Gastrocnemius medialis (tissue), 4 donors: Measurements from ENCODE around the gene SWT1. TPM values are rescaled to one million over a fixed set of nuclear protein-coding genes. Genes with fewer than 3 reads are reported as not detected.

ENCODE experiments used
- ATAC-seq, 2 donors: fragments of 150-250 bp; one replicate each; pipeline ENCODE4 v1.9.1; 2016
- DNase-seq, 2 donors: peaks; one replicate each; pipeline ENCODE4 v3.0.0-alpha.2; 2019
- H3K27ac ChIP-seq, 4 donors: fragments of 200-600 bp; sonication (generic); 1 replicate in 1 of 4; 2 replicates in 3 of 4; pipeline ENCODE4 v1.5.1; 2016 to 2018; ENCODE audit warnings: mild to moderate bottlenecking in 2 of 4, moderate library complexity in 1 of 4
- H3K27me3 ChIP-seq, 3 donors: fragments of 200-600 bp; sonication (generic) in 2 of 3; 1 replicate in 1 of 3; 2 replicates in 2 of 3; pipeline versions ENCODE4 v1.5.1 to v1.6.0; 2016 to 2019; ENCODE audit warnings: mild to moderate bottlenecking in 1 of 3, moderate library complexity in 1 of 3
- H3K36me3 ChIP-seq, 2 donors: fragments of 200-600 bp; sonication (generic) in 1 of 2; one replicate each; pipeline ENCODE4 v1.5.1; 2017 to 2018
- H3K4me1 ChIP-seq, 2 donors: fragments of 200-600 bp; sonication (generic) in 1 of 2; one replicate each; pipeline ENCODE4 v1.5.1; 2016 to 2017; ENCODE audit warnings: mild to moderate bottlenecking in 2 of 2
- H3K4me3 ChIP-seq, 4 donors: fragments of 200-600 bp; sonication (generic) in 3 of 4; 1 replicate in 1 of 4; 2 replicates in 3 of 4; pipeline ENCODE4 v1.5.1; 2016 to 2019; ENCODE audit warnings: mild to moderate bottlenecking in 2 of 4
- H3K9me3 ChIP-seq, 3 donors: fragments of 200-600 bp; sonication (generic) in 2 of 3; 1 replicate in 1 of 3; 2 replicates in 2 of 3; pipeline ENCODE4 v1.5.1; 2016 to 2019
- POLR2A ChIP-seq, 2 donors: fragments of 450-650 bp; IDR thresholded peaks; one replicate each; pipeline ENCODE4 v1.6.1; 2017; ENCODE audit warnings: antibody characterized with exemption in 2 of 2, mild to moderate bottlenecking in 2 of 2, moderate library complexity in 2 of 2
- in situ Hi-C, 4 donors: fragments of 200-750 bp; cut with MboI; loops; one replicate each; pipeline versions ENCODE4 v1.15.0 to v1.8.0; 2017; ENCODE audit warnings: low sequenced_read_pairs in 4 of 4
- intact Hi-C: fragments of 100-400 bp; cut with DNase I; formaldehyde crosslinking; loops from one replicate; pipeline ENCODE4 v1.15.1; 2023; ENCODE audit warnings: low total_unique reads
- total RNA-seq, 4 donors: library from RNA; depleted of rRNA; stranded (reverse); fragments of >200 nt; gene quantifications; one replicate each; pipeline versions ENCODE4 v1.1.0 to v1.2.3, GENCODE V29; 2016
- TF ChIP-seq, protein P1 (sequence below), 5 experiments: fragments of 450-650 bp in 3 of 5; fragments of 200-600 bp in 2 of 5; sonication (generic) in 2 of 5; IDR thresholded peaks in 4 of 5; conservative IDR thresholded peaks in 1 of 5; 1 replicate in 4 of 5; 2 replicates in 1 of 5; pipeline ENCODE4 v1.5.1; 2016 to 2019; ENCODE audit warnings: antibody characterized with exemption in 5 of 5, mild to moderate bottlenecking in 3 of 5, moderate library complexity in 3 of 5

The SWT1 gene
- total RNA-seq, 4 donors from 2014 or later: 3.4 to 6.2 (median 4.6) TPM

DNA sequence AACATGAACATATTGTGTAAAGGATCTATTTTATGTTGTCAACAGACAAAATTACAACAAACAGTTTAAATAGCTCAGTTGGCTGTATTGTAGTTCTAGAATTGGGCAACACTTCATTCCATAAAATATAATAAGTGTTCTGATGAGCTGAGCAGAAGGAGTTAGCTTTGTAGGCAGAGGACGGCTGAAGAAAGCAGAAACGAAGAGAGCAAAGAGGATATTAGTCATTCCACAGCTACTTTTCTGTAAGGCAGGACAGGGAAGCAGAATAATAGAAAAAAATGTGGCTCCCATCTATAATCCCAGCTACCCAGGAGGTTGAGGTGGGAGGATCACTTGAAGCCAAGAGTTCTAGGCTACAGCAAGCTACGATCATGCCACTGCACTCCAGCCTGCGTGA lies 180.3 kb downstream of the SWT1 start:
- H3K27ac ChIP-seq: no peak overlapping the region
- H3K9me3 ChIP-seq: no peaks in the 10 kb centered on the region
- H3K4me1 ChIP-seq: no peaks in the 10 kb centered on the region
- no peak for ATAC-seq
- intact Hi-C loops: no loop called here
- TF ChIP-seq, protein P1, sequence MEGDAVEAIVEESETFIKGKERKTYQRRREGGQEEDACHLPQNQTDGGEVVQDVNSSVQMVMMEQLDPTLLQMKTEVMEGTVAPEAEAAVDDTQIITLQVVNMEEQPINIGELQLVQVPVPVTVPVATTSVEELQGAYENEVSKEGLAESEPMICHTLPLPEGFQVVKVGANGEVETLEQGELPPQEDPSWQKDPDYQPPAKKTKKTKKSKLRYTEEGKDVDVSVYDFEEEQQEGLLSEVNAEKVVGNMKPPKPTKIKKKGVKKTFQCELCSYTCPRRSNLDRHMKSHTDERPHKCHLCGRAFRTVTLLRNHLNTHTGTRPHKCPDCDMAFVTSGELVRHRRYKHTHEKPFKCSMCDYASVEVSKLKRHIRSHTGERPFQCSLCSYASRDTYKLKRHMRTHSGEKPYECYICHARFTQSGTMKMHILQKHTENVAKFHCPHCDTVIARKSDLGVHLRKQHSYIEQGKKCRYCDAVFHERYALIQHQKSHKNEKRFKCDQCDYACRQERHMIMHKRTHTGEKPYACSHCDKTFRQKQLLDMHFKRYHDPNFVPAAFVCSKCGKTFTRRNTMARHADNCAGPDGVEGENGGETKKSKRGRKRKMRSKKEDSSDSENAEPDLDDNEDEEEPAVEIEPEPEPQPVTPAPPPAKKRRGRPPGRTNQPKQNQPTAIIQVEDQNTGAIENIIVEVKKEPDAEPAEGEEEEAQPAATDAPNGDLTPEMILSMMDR (IDR thresholded peaks at IDR 0.05 in 4 of 5, conservative IDR thresholded peaks at IDR 0.05 in 1 of 5): no peak
- TF ChIP-seq POLR2A (IDR thresholded peaks at IDR 0.05): no peak
- in situ Hi-C loops: no loop called here
- no peaks in the 10 kb centered on the region for H3K36me3 ChIP-seq
- no peak for DNase-seq
- H3K4me3 ChIP-seq: no peak overlapping the region
- H3K27me3 ChIP-seq: no peaks in the 10 kb centered on the region

DNA sequence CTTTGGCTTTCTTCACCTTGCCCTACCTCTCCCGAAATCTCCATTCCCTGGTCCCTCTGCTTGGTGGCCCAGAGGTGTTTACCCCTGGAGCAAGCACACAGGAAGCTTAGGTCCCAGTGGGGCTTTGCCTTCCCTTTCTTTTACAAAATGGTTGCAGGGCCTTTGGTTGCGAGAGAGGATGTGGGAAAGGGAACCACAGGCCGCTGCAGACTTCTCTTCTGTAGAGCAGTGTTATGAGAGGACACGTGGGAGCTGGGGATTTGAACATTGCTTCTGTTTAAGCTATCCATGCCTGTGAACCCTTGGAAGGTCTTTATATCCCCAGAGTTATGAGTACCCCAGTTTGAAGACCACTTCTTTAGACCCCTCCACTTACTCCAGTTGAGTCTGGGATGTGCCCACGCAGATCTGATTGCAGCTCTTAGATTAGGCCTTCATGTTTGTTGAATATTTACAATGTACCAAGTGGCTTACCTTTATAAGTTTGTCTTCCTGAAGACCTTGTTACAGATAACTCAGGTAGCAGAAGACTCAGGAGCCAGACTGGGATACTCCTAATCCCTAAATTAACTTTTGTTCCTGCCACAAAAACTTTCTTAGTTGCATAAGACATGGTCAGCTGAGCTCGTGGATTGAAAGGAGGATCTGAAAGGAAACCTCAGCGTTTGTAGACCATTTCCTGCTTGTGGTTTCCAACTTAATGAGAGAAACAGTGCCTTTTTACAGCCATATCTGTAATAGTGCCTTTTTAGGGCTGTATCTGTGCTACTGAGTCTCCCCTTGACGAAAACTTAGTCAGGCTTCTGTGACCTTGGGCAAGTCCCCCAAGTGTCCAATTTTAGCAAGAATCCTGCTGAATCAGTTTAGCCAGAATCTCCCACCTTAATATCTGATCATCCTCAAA lies 182.0 kb downstream of the SWT1 start:
- ATAC-seq: no peak
- DNase-seq: no peak
- H3K27ac ChIP-seq: no peak overlapping the region

DNA sequence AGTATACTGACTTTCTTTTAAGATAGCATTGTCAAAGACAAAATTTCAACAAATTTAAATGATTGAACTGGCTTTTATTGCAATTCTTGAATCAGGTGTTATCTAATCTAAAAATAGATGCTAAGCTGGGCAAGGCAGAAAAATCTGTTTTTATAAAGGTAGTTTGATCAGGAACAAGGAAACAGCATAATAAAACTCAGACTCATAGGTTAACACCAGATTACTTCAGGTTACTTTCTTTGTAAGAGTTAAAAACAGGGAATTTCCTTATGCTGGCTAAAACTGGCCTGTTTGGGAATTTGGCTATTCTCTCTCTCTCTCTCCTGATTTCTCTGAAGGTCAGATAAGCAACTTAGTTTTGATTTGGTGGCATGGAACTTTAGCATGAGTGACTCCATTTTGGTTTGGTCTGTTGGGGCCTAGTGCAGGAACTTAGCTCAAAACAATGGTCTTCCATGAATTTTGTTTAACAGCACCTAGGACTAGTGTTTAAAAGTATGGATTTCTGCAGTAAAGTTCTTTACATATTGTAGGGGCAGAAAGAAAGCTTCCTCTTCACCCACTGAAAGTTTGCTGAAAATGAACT lies 184.3 kb downstream of the SWT1 start:
- ATAC-seq (no peak), DNase-seq (no peak)
- in situ Hi-C loops: no loop called here
- Histone ChIP-seq H3K9me3 (no peaks in the 10 kb centered on the region), H3K4me3 (no peak overlapping the region), H3K27ac (no peak overlapping the region), H3K4me1 (no peaks in the 10 kb centered on the region), H3K36me3 (no peaks in the 10 kb centered on the region), H3K27me3 (no peaks in the 10 kb centered on the region)
- intact Hi-C loops: no loop called here
- TF ChIP-seq POLR2A (IDR thresholded peaks at IDR 0.05): no peak
- TF ChIP-seq, protein P1 (IDR thresholded peaks at IDR 0.05 in 4 of 5, conservative IDR thresholded peaks at IDR 0.05 in 1 of 5): no peak

More for the DNA sequence above, 182.0 kb downstream of the SWT1 start:
- Histone ChIP-seq H3K4me3 (no peak overlapping the region), H3K9me3 (no peaks in the 10 kb centered on the region), H3K27me3 (no peaks in the 10 kb centered on the region), H3K4me1 (no peaks in the 10 kb centered on the region), H3K36me3 (no peaks in the 10 kb centered on the region)
- in situ Hi-C loops (no loop called here), intact Hi-C loops (no loop called here)
- no peak for TF ChIP-seq POLR2A (IDR thresholded peaks at IDR 0.05)
- TF ChIP-seq, protein P1 (IDR thresholded peaks at IDR 0.05 in 4 of 5, conservative IDR thresholded peaks at IDR 0.05 in 1 of 5): no peak

Other genes with a start within 250 kb of the SWT1 start
- gene NIBAN1, start 182.7 kb upstream of the SWT1 start, total RNA-seq: 100 to 1,000 TPM in 1 of 4 donors, 10 to 100 TPM in 3; 11.7 to 125 (median 19.7) TPM
- 10 to 100 TPM in 1 of 4 donors, 1 to 10 TPM in 3; 5.4 to 11.0 (median 7.3) TPM for gene RNF2, start 111.6 kb upstream of the SWT1 start, total RNA-seq
- 10 to 100 TPM; 24.9 to 42.8 (median 30.0) TPM for gene TRMT1L, start 214 bp upstream of the SWT1 start, total RNA-seq
- gene IVNS1ABP, start 160.1 kb downstream of the SWT1 start, total RNA-seq: 10 to 100 TPM; 18.3 to 38.1 (median 32.3) TPM